Measurements from ENCODE around the gene ESRRB. TPM values are rescaled to one million over a fixed set of nuclear protein-coding genes. Genes with fewer than 3 reads are reported as not detected.

Gene ESRRB
- total RNA-seq, 4 donors from 2014 or later, result not detected

DNA sequence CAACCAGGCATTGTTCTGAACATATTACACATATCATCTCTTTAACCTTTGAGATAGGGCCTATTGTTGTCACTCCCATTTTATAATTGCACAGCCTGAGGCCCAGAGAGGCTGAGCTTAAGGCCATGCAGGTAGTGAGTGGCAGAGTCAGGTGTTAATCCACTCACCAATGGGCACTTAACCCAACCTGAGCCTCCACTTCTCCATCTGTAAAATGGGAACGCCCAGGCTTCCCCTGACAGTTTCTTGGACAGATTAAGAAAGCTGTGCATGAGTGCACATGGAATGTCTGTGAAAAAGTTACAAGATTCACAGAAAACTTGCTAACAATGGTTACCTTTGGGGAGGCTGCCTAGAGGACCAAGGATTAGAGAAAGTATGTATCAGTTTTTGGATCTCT lies 32.9 kb downstream of the ESRRB start:
- ATAC-seq (ENCODE audit: low FRiP score) (no peak), DNase-seq (ENCODE audit: low spot score) (no peak)
- TF ChIP-seq, protein P1, sequence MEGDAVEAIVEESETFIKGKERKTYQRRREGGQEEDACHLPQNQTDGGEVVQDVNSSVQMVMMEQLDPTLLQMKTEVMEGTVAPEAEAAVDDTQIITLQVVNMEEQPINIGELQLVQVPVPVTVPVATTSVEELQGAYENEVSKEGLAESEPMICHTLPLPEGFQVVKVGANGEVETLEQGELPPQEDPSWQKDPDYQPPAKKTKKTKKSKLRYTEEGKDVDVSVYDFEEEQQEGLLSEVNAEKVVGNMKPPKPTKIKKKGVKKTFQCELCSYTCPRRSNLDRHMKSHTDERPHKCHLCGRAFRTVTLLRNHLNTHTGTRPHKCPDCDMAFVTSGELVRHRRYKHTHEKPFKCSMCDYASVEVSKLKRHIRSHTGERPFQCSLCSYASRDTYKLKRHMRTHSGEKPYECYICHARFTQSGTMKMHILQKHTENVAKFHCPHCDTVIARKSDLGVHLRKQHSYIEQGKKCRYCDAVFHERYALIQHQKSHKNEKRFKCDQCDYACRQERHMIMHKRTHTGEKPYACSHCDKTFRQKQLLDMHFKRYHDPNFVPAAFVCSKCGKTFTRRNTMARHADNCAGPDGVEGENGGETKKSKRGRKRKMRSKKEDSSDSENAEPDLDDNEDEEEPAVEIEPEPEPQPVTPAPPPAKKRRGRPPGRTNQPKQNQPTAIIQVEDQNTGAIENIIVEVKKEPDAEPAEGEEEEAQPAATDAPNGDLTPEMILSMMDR (IDR thresholded peaks at IDR 0.05), result no peak

DNA sequence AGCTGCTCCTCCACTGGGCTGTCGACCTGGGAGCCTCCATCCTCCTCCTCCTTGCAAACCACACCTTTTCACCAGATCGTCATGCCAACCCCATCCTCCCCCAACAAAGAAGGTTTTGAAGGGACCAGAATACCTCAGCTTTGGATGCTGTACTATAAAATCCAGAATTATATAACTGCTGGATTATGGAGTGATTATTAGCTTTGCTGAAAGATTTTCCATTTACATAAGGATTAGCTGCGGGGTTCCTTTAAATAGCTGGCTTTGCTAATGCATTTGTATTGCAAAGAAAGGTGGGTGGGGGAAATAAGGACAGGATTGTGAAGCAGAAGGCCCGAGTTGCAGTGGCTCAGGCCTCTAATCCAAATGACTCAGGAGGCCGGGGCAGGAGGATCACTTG lies 36.6 kb downstream of the ESRRB start:
- TF ChIP-seq, protein P1 (IDR thresholded peaks at IDR 0.05), result no peak
- ATAC-seq (ENCODE audit: low FRiP score) (no peak), DNase-seq (ENCODE audit: low spot score) (no peak)

DNA sequence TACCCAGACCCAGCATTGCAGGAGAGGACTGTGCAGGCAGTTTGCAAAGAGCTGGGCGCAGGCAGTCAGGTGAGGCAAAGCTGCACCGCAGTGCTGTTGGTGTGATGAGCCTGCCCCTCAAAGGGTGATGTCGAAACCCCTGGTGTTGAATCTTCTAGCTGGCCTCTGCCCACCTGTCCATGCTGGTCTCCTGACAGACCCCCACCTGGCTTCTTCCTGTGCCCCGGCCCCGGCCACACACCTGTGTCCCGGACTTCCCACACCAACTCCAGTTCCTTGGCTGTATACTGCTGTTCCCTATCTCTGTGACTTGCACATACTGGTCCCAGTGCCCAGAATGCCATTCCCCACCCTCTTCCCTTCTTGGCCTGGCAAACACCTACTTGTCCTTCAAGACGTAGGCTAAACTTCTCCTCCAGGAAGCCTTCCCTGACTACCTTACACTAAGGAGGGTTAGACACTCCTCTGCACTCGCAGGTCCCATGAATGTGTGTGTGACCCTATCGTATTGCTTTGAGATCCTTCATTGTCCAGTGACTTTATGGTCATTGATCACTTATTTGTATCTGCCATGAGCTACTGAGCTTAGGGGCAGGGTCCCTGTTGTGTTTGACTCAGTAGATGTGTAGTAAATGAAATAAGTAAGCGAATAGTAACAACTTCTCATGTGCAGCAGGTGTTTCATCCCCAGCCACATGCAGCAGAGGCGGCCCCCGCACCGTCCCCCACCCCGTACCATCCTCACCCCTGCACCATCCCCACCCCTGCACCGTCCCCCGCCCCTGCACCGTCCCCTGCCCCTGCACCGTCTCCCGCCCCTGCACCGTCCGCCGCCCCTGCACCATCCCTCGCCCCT lies 37.4 kb downstream of the ESRRB start:
- DNase-seq (ENCODE audit: low spot score) (no peak), ATAC-seq (ENCODE audit: low FRiP score) (no peak)
- TF ChIP-seq, protein P1 (IDR thresholded peaks at IDR 0.05), result no peak

DNA sequence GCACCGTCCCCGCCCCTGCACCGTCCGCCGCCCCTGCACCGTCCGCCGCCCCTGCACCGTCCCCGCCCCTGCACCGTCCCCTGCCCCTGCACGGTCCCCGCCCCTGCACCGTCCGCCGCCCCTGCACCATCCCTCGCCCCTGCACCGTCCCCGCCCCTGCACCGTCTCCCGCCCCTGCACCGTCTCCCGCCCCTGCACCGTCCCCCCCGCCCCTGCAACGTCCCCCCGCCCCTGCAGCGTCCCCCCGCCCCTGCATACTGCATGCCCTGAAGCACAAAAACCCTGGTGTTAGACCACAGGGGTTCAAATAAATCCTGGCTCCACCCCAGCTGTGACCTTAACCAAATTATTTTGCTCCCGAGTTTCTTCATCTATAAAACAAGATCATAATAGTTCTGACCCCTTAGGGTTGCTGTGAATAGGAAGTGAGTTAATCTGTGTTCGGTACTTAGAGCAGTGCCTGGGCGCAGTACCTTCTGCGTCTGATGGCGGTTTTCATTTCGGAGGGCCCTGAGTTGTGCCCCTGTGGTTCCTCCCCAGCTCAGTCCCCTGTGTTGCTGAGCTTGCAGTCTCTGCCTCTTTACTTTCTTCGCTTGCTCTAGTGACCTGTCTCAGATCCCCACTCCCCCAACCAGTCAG lies 38.1 kb downstream of the ESRRB start:
- TF ChIP-seq, protein P1 (IDR thresholded peaks at IDR 0.05), result no peak
- ATAC-seq (ENCODE audit: low FRiP score) (no peak), DNase-seq (ENCODE audit: low spot score) (no peak)

DNA sequence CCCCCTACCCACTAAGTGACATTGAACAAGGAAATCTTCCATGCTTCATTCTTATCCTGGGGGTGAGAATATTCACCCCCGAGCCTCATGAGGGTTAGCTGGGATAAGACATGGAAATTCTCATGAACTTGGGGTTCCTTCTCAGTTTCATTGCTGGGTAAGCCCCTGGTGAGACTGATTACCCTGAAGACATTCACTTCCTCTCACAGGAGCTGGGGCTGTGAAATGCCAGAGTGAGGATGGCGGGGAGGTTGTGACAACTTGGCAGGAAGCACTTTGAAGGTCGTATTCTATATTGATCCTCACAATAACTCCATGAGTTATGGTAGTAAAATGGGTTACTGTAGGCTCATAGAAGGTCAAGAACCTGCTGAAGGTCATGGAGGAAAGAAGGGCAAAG lies 43.5 kb downstream of the ESRRB start:
- TF ChIP-seq, protein P1 (IDR thresholded peaks at IDR 0.05), result no peak
- ATAC-seq (ENCODE audit: low FRiP score), result no peak
- DNase-seq (ENCODE audit: low spot score), result no peak

DNA sequence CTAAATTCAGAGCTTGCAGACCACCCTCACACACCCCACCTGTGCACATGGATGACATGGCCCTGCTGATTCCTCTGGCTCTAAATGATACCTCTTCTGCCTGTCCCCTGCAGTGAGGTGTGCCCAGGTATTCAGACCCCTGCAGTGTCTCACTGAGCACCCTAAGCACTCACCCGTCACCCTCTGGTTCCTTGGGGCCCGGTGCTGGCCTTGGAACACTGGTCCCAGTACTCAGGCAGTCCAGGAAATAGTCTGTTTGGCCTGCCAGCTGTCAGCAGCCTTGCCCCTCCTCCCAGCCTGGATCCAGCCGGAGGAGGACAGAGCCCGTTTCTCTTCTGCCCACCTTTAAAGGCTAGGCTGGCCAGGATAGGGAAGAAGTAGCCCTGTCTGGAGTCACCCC lies 44.9 kb downstream of the ESRRB start:
- DNase-seq (ENCODE audit: low spot score) (no peak), ATAC-seq (ENCODE audit: low FRiP score) (no peak)

More for the DNA sequence above, 44.9 kb downstream of the ESRRB start:
- TF ChIP-seq, protein P1 (IDR thresholded peaks at IDR 0.05), result no peak

Data from omental fat pad (tissue), 4 donors.